Calu3 (cell line): ENCODE measurements around the gene ATP9A. TPM values are rescaled to one million over a fixed set of nuclear protein-coding genes. Genes with fewer than 3 reads are reported as not detected.

ENCODE experiments used
- BruUV-seq: library from RNA; stranded (reverse); fragments of 400-500 nt; replicated peaks from 2 replicates; lab custom pipeline; 2021; lab: Mats Ljungman, UMichigan
- CTCF ChIA-PET: fragments of 300-600 bp; sonication (Branson Sonifier 250); formaldehyde crosslinking; loops from one replicate; lab custom pipeline; 2022; ENCODE audit warnings: antibody characterized with exemption; lab: Charles Lee
- DNase-seq: peaks from one replicate; pipeline ENCODE4 v3.0.0; 2022
- H3K27ac Mint-ChIP-seq: one replicate; pipeline ENCODE4 v1.8.0; 2022; ENCODE audit warnings: mixed read lengths; ENCODE audit not compliant: unreplicated experiment
- H3K27me3 Mint-ChIP-seq: one replicate; pipeline ENCODE4 v1.8.0; 2022; ENCODE audit warnings: mixed read lengths; ENCODE audit not compliant: unreplicated experiment
- H3K36me3 Mint-ChIP-seq: one replicate; pipeline ENCODE4 v1.8.0; 2022; ENCODE audit warnings: mild to moderate bottlenecking, moderate library complexity, mixed read lengths; ENCODE audit not compliant: insufficient read depth, unreplicated experiment
- H3K4me1 Mint-ChIP-seq: one replicate; pipeline ENCODE4 v1.8.0; 2022; ENCODE audit warnings: mild to moderate bottlenecking, low read depth, mixed read lengths; ENCODE audit not compliant: unreplicated experiment
- H3K4me3 Mint-ChIP-seq: one replicate; pipeline ENCODE4 v1.8.0; 2022; ENCODE audit warnings: mild to moderate bottlenecking, low read depth, moderate library complexity, mixed read lengths; ENCODE audit not compliant: unreplicated experiment
- H3K9me3 Mint-ChIP-seq: one replicate; pipeline ENCODE4 v1.8.0; 2022; ENCODE audit warnings: low read depth, mixed read lengths; ENCODE audit not compliant: unreplicated experiment
- intact Hi-C: fragments of 100-400 bp; cut with micrococcal nuclease; formaldehyde crosslinking; loops from one replicate; pipeline ENCODE4 v1.10.0; 2022; ENCODE audit not compliant: unreplicated experiment
- total RNA-seq: library from RNA; stranded (reverse); gene quantifications from 2 replicates; pipeline ENCODE4 v1.2.3, GENCODE V29; 2022
- TF ChIP-seq, protein P1 (sequence below): fragments of 200-600 bp; IDR thresholded peaks from one replicate; pipeline ENCODE4 v1.8.0; 2022; ENCODE audit warnings: antibody characterized with exemption; ENCODE audit not compliant: unreplicated experiment

ATP9A gene
- total RNA-seq, 1 experiment from 2014 or later: 98.5 TPM

DNA sequence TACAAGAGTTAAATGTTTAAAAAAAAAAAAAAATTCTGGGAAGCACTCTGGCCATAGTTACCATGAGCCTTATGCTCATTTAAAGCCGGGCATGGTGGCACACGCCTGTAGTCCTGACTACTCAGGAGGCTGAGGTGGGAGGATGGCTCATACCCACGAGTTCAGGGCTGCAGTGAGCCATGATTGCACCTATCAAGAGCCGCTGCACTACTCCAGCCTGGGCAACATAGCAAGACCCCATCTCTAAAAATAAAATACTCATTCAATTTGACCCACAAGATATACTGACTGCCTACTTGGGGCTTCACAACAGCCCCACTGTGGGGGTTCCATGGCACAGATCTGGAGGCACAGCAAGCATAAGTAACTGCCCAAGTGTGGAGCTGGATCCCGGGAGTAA is 113.7 kb downstream of the ATP9A start:
- CTCF ChIA-PET: no interaction called here
- intact Hi-C loops: no loop called here
- Mint-ChIP-seq H3K4me3 (no peak overlapping the region), H3K4me1 (no peaks in the 10 kb centered on the region), H3K9me3 (no peaks in the 10 kb centered on the region), H3K27me3 (no peaks in the 10 kb centered on the region), H3K27ac (no peak overlapping the region), H3K36me3 (peaks cover 5% of the 10 kb centered on the region)
- no peak for DNase-seq
- BruUV-seq: no TSS peak
- TF ChIP-seq, protein P1, sequence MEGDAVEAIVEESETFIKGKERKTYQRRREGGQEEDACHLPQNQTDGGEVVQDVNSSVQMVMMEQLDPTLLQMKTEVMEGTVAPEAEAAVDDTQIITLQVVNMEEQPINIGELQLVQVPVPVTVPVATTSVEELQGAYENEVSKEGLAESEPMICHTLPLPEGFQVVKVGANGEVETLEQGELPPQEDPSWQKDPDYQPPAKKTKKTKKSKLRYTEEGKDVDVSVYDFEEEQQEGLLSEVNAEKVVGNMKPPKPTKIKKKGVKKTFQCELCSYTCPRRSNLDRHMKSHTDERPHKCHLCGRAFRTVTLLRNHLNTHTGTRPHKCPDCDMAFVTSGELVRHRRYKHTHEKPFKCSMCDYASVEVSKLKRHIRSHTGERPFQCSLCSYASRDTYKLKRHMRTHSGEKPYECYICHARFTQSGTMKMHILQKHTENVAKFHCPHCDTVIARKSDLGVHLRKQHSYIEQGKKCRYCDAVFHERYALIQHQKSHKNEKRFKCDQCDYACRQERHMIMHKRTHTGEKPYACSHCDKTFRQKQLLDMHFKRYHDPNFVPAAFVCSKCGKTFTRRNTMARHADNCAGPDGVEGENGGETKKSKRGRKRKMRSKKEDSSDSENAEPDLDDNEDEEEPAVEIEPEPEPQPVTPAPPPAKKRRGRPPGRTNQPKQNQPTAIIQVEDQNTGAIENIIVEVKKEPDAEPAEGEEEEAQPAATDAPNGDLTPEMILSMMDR: no peak

DNA sequence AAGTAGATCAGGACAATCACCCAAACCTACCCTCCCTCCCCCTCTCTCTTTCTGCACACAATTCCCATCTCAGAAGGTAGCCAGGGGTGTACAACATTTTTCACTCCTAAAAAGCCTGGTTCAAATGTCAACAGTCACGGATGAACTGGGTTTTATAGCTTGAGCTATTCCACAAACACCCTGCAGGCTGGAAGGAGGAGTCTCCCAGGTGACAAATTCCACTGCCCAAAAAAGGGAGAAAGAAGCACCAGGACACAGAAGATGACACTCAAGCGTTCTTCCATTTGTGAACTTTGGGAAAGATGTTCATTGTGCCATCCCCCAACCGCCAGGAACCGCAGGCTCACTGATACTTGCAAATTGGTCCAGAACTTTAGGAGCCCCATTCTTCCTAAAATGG is 114.1 kb downstream of the ATP9A start:
- Mint-ChIP-seq H3K4me1 (no peaks in the 10 kb centered on the region), H3K4me3 (no peak overlapping the region), H3K9me3 (no peaks in the 10 kb centered on the region), H3K27me3 (no peaks in the 10 kb centered on the region), H3K36me3 (peaks cover 5% of the 10 kb centered on the region), H3K27ac (no peak overlapping the region)
- intact Hi-C loops: no loop called here
- DNase-seq: no peak
- BruUV-seq: no TSS peak
- CTCF ChIA-PET: interaction anchor here (0.6 to 1.4 kb wide), 3 partner anchors 9 to 47 kb away, joined by 4 to 5 read pairs (median 4); no protein-coding TSS in a partner anchor
- TF ChIP-seq, protein P1: no peak

DNA sequence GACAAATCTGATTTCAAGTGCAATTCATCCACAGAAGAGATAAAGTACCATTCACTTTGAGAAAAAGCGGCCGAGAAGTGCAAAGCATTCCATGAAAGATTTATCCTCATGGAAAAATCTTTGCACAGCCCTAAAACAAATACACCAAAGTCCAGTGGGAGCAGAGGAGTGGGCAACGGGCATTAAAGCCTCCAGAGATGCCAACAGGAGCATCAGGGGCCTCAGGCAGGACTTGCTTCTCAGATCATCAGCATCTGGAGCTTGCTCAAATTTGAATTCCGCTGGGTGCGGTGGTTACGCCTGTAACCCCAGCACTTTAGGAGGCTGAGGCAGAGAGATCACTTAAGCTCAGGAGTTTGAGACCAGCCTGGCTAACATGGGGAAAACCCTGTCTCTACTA is 115.0 kb downstream of the ATP9A start:
- H3K4me3 Mint-ChIP-seq: no peak overlapping the region
- TF ChIP-seq, protein P1: no peak
- H3K9me3 Mint-ChIP-seq: no peaks in the 10 kb centered on the region
- H3K4me1 Mint-ChIP-seq: no peaks in the 10 kb centered on the region
- H3K27me3 Mint-ChIP-seq: no peaks in the 10 kb centered on the region
- intact Hi-C loops: no loop called here
- no peak for DNase-seq
- BruUV-seq: no TSS peak
- CTCF ChIA-PET: interaction anchor here (0.9 to 1.4 kb wide), 2 partner anchors 8 to 47 kb away, joined by 4 to 5 read pairs; no protein-coding TSS in a partner anchor
- H3K27ac Mint-ChIP-seq: no peak overlapping the region
- H3K36me3 Mint-ChIP-seq: peaks cover 5% of the 10 kb centered on the region

DNA sequence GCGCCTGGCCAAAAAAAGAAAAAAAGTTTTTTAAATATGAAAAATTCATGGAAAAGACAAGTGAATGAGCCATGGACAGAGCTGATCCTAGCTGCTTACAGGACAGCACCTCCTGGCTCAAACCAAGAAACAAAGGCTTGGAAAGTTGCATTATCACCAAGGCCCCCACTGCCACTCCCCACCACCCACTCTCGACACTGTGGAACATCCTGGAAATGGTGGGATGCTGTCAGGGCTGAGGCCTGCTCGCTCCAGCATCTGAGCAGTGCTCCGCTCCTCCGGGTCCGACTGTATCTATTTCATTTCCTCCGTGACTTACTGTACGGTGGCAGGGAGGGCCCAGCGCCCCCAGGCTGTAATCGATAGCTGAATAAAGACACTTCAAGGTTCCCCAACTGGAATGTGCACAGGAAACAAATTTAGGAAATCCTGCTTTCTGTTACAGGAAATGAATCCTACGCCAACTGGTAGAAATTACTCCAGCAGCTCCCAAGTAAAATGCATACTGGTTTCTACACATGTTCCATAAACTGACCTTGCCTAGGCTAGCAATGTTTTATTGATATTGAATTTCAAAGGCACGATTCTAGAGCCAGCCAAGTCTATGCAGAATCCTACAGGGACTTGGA is 116.2 kb downstream of the ATP9A start:
- CTCF ChIA-PET: no interaction called here
- DNase-seq: no peak
- intact Hi-C loops: no loop called here
- H3K36me3 Mint-ChIP-seq: peaks cover 5% of the 10 kb centered on the region
- H3K27ac Mint-ChIP-seq: no peak overlapping the region
- no peaks in the 10 kb centered on the region for H3K4me1 Mint-ChIP-seq
- no peak overlapping the region for H3K4me3 Mint-ChIP-seq
- TF ChIP-seq, protein P1: no peak
- no TSS peak for BruUV-seq
- no peaks in the 10 kb centered on the region for H3K9me3 Mint-ChIP-seq
- no peaks in the 10 kb centered on the region for H3K27me3 Mint-ChIP-seq
